K562 (cell line): Measurements from ENCODE around the gene FAM53B.

Source experiments
- E2F4 ChIP-seq: sonication (generic); formaldehyde crosslinking; IDR thresholded peaks from 2 replicates; pipeline ENCODE4 v1.8.0; 2022; ENCODE audit warnings: mild to moderate bottlenecking, low read depth, missing genetic modification reagents
- E2F5 ChIP-seq: sonication (generic); formaldehyde crosslinking; IDR thresholded peaks from 2 replicates; pipeline ENCODE4 v1.8.0; 2022; ENCODE audit warnings: mild to moderate bottlenecking, missing genetic modification reagents
- EP300 ChIP-seq: IDR thresholded peaks from 2 replicates; pipeline ENCODE4 v1.6.1; 2012; ENCODE audit warnings: low read length, improper control_type of control experiment
- GATAD2A ChIP-seq: fragments of 450-650 bp; IDR thresholded peaks from 2 replicates; pipeline ENCODE4 v1.6.1; 2017
- MAX ChIP-seq: sonication (generic); formaldehyde crosslinking; IDR thresholded peaks from 2 replicates; pipeline ENCODE4 v1.9.0; 2022; ENCODE audit warnings: mild to moderate bottlenecking, missing genetic modification reagents
- PRDM10 ChIP-seq: fragments of 450-650 bp; IDR thresholded peaks from 2 replicates; pipeline ENCODE4 v1.6.1; 2018; ENCODE audit not compliant: partially characterized antibody
- RBFOX2 ChIP-seq: fragments of 200-400 bp; formaldehyde crosslinking; IDR thresholded peaks from 2 replicates; pipeline ENCODE4 v1.6.1; 2017; ENCODE audit warnings: low read depth, mild to moderate bottlenecking, low read length, moderate library complexity
- RBM14 ChIP-seq: fragments of 200-400 bp; formaldehyde crosslinking; IDR thresholded peaks from 2 replicates; pipeline ENCODE4 v1.6.1; 2018; ENCODE audit warnings: low read depth, mild to moderate bottlenecking, low read length, moderate library complexity, borderline replicate concordance; ENCODE audit not compliant: insufficient read depth
- YY1 ChIP-seq, 3 experiments: IDR thresholded peaks; 2 replicates each; pipeline ENCODE4 v1.6.1; 2011; ENCODE audit warnings: low read length in 2 of 3, mild to moderate bottlenecking in 2 of 3, moderate library complexity in 2 of 3, borderline replicate concordance in 1 of 3, control low read depth in 1 of 3, low read depth in 1 of 3; ENCODE audit not compliant: insufficient read depth in 3 of 3, insufficient replicate concordance in 2 of 3, control insufficient read depth in 1 of 3, insufficient read length in 1 of 3; ENCODE audit errors: extremely low read depth in 1 of 3

- TF ChIP-seq EP300 (no peak), RBFOX2 (no peak), MAX (CRISPR knock-in tag) (no peak), E2F4 (CRISPR knock-in tag) (no peak), PRDM10 (no peak), RBM14 (no peak), GATAD2A (no peak), E2F5 (CRISPR knock-in tag) (no peak), YY1 (IDR thresholded peaks at IDR 0.05; ENCODE audit: borderline replicate concordance in 1 of 3, control insufficient read depth in 1 of 3, extremely low read depth in 1 of 3, insufficient read depth in 3 of 3, insufficient read length in 1 of 3, insufficient replicate concordance in 2 of 3, low read depth in 1 of 3, low read length in 2 of 3) (no peak)
Measured at GRCh38 chr10:124670849-124671248, 73.3 kb downstream of the FAM53B start.
